HepG2 (cell line): ENCODE measurements around the gene EDC3. TPM values are rescaled to one million over a fixed set of nuclear protein-coding genes. Genes with fewer than 3 reads are reported as not detected.

Experiments
- AGO2 ChIP-seq: fragments of 200-400 bp; formaldehyde crosslinking; optimal IDR thresholded peaks from 2 replicates; pipeline ENCODE3; 2017; ENCODE audit warnings: mild to moderate bottlenecking, low read depth, low read length, moderate library complexity
- ARID4A ChIP-seq: sonication (generic); formaldehyde crosslinking; IDR thresholded peaks from 2 replicates; pipeline ENCODE4 v1.5.0; 2020; ENCODE audit warnings: mild to moderate bottlenecking, missing genetic modification reagents, borderline replicate concordance
- CREM ChIP-seq, 2 experiments: sonication (generic) in 1 of 2; formaldehyde crosslinking in 1 of 2; IDR thresholded peaks; 2 replicates each; pipeline versions ENCODE4 v1.4.0 to v1.6.1; 2016 to 2020; ENCODE audit warnings: antibody characterized with exemption in 1 of 2, mild to moderate bottlenecking in 1 of 2, missing genetic modification reagents in 1 of 2
- CSRNP2 ChIP-seq: sonication (generic); formaldehyde crosslinking; conservative IDR thresholded peaks from 2 replicates; pipeline ENCODE4 v1.8.0; 2022; ENCODE audit warnings: low read depth, missing genetic modification reagents
- GABPB1 ChIP-seq: IDR thresholded peaks from 2 replicates; pipeline ENCODE4 v1.6.1; 2016; ENCODE audit warnings: mild to moderate bottlenecking, missing genetic modification reagents, moderate library complexity, missing compliant biosample characterization
- HNF1A ChIP-seq, 2 experiments: sonication (generic) in 1 of 2; formaldehyde crosslinking in 1 of 2; IDR thresholded peaks; 2 replicates each; pipeline versions ENCODE4 v1.4.0 to v1.6.1; 2016 to 2020; ENCODE audit warnings: borderline replicate concordance in 1 of 2, low read depth in 1 of 2, mild to moderate bottlenecking in 1 of 2, missing genetic modification reagents in 1 of 2
- IKZF5 ChIP-seq: IDR thresholded peaks from 2 replicates; pipeline ENCODE4 v1.6.1; 2018; ENCODE audit warnings: missing genetic modification reagents, mild to moderate bottlenecking, missing compliant biosample characterization
- KDM2A ChIP-seq: sonication (generic); formaldehyde crosslinking; IDR thresholded peaks from 2 replicates; pipeline ENCODE4 v1.4.0; 2020; ENCODE audit warnings: low read depth, missing genetic modification reagents, borderline replicate concordance
- MAFF ChIP-seq: IDR thresholded peaks from 2 replicates; pipeline ENCODE4 v1.6.1; 2011; ENCODE audit warnings: low read depth, low read length, improper control_type of control experiment
- PAWR ChIP-seq: sonication (generic); formaldehyde crosslinking; IDR thresholded peaks from 2 replicates; pipeline ENCODE4 v1.4.0; 2020; ENCODE audit warnings: missing genetic modification reagents, mild to moderate bottlenecking, borderline replicate concordance
- ZNF143 ChIP-seq: sonication (generic); formaldehyde crosslinking; IDR thresholded peaks from 2 replicates; pipeline ENCODE4 v1.4.0; 2020; ENCODE audit warnings: missing genetic modification reagents
- ZNF253 ChIP-seq: sonication (generic); formaldehyde crosslinking; IDR thresholded peaks from 2 replicates; pipeline ENCODE4 v1.8.0; 2022; ENCODE audit warnings: mild to moderate bottlenecking, missing genetic modification reagents, borderline replicate concordance
- ZNF530 ChIP-seq: sonication (generic); formaldehyde crosslinking; IDR thresholded peaks from 2 replicates; pipeline ENCODE4 v1.5.0; 2020; ENCODE audit warnings: low read depth, mild to moderate bottlenecking, missing genetic modification reagents
- ZNF670 ChIP-seq: sonication (generic); formaldehyde crosslinking; IDR thresholded peaks from 2 replicates; pipeline ENCODE4 v1.8.0; 2022; ENCODE audit warnings: mild to moderate bottlenecking, missing genetic modification reagents, borderline replicate concordance
- ZNF878 ChIP-seq: sonication (generic); formaldehyde crosslinking; IDR thresholded peaks from 2 replicates; pipeline ENCODE4 v1.8.1; 2023; ENCODE audit warnings: mild to moderate bottlenecking, missing genetic modification reagents, moderate library complexity
- polyA plus RNA-seq, 8 experiments: library from polyadenylated mRNA; depleted of rRNA in 3 of 8; stranded (reverse) in 7 of 8; unstranded in 1 of 8; fragments of >200 nt; fragmentation: Illumina TruSeq in 4 of 8; extraction: Trizol in 4 of 8; gene quantifications; 2 replicates each; pipeline versions ENCODE4 v1.2.1 to v1.2.3, GENCODE V29; 2011 to 2016; ENCODE audit warnings: low read depth in 4 of 8, missing spikeins in 1 of 8, mixed read lengths in 1 of 8; ENCODE audit not compliant: insufficient read depth in 1 of 8
- total RNA-seq, 5 experiments: library from RNA; depleted of rRNA; stranded (reverse); fragments of >200 nt; fragmentation: Illumina TruSeq; extraction: Trizol; gene quantifications; 2 replicates each; pipeline ENCODE4 v1.2.3, GENCODE V29; 2016; ENCODE audit warnings: low read depth in 1 of 5

The EDC3 gene
- total and polyA plus RNA-seq, 2 of the 13 experiments (the other 11 are each of a cell fraction or from before 2014, with no cell fraction given), result 17.4 to 32.0 TPM

GRCh38 chr15:74615508-74616365 is 80.1 kb downstream of the EDC3 start, which contains the start of gene CLK3 (continued):
- TF ChIP-seq KDM2A (CRISPR knock-in tag) (peak; percentile 69; the same call in 1 of the 2 replicates), HNF1A (IDR thresholded peaks at IDR 0.05; ENCODE audit: low read depth) (no peak; the same call in 1 of the 2 replicates), HNF1A (CRISPR knock-in tag; IDR thresholded peaks at IDR 0.05; ENCODE audit: borderline replicate concordance) (peak; percentile 73; the same call in 1 of the 2 replicates), AGO2 (peak; percentile 64), CREM (IDR thresholded peaks at IDR 0.05) (peak; percentile 13; the same call in 1 of the 2 replicates), CREM (CRISPR knock-in tag; IDR thresholded peaks at IDR 0.05) (no peak), ARID4A (CRISPR knock-in tag) (peak; percentile 94; the same call in 1 of the 2 replicates), ZNF670 (CRISPR knock-in tag) (peak; percentile 94), PAWR (CRISPR knock-in tag) (0 out of 2 replicates have a peak, but pooled peaks have one; percentile 74), ZNF143 (0 out of 2 replicates have a peak, but pooled peaks have one; percentile 32), GABPB1 (CRISPR knock-in tag) (peak; percentile 95), IKZF5 (CRISPR knock-in tag) (peak; percentile 40; the same call in 1 of the 2 replicates), ZNF878 (CRISPR knock-in tag) (0 out of 2 replicates have a peak, but pooled peaks have one; percentile 67), CSRNP2 (CRISPR knock-in tag) (0 out of 2 replicates have a peak, but pooled peaks have one; percentile 62), ZNF530 (CRISPR knock-in tag) (0 out of 2 replicates have a peak, but pooled peaks have one; percentile 56), MAFF (no peak), ZNF253 (CRISPR knock-in tag) (no peak)
